22Rv1 (cell line): ENCODE results near the gene TGM1.

Source experiments
- ZFX ChIP-seq: fragments of 450-650 bp; IDR thresholded peaks from 2 replicates; pipeline ENCODE4 v1.6.1; 2017; ENCODE audit warnings: antibody characterized with exemption, borderline replicate concordance
- TF ChIP-seq, protein P1 (sequence below): fragments of 450-650 bp; IDR thresholded peaks from 2 replicates; pipeline ENCODE4 v1.5.1; 2017; ENCODE audit warnings: mild to moderate bottlenecking

- TF ChIP-seq, protein P1, sequence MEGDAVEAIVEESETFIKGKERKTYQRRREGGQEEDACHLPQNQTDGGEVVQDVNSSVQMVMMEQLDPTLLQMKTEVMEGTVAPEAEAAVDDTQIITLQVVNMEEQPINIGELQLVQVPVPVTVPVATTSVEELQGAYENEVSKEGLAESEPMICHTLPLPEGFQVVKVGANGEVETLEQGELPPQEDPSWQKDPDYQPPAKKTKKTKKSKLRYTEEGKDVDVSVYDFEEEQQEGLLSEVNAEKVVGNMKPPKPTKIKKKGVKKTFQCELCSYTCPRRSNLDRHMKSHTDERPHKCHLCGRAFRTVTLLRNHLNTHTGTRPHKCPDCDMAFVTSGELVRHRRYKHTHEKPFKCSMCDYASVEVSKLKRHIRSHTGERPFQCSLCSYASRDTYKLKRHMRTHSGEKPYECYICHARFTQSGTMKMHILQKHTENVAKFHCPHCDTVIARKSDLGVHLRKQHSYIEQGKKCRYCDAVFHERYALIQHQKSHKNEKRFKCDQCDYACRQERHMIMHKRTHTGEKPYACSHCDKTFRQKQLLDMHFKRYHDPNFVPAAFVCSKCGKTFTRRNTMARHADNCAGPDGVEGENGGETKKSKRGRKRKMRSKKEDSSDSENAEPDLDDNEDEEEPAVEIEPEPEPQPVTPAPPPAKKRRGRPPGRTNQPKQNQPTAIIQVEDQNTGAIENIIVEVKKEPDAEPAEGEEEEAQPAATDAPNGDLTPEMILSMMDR: no peak
- no peak for TF ChIP-seq ZFX
Observed at GRCh38 chr14:24269368-24269767, 6.4 kb upstream of the TGM1 start.
